ENCODE data around the gene INSL3. TPM values are rescaled to one million over a fixed set of nuclear protein-coding genes. Genes with fewer than 3 reads are reported as not detected.

INSL3 gene
- total and polyA plus RNA-seq, 2 donors (not counting 1 experiment from before 2014, with no cell fraction given) = not detected

GRCh38 chr19:17794412-17794730 is 26.9 kb downstream of the INSL3 start:
- Histone ChIP-seq H4K20me1 (ENCODE audit: control insufficient read depth, extremely low read depth, insufficient read depth, low read length) (no peaks in the 10 kb centered on the region), H3K9ac (ENCODE audit: insufficient read depth, low read length) (no peak overlapping the region), H3K4me3 (replicated peaks in 1 of 4; ENCODE audit: control extremely low read depth in 1 of 4, insufficient read depth in 1 of 4, low read depth in 3 of 4, low read length in 4 of 4) (no peak overlapping the region), H2AFZ (ENCODE audit: low read length) (no peak overlapping the region), H3K79me2 (ENCODE audit: control insufficient read depth, insufficient read depth, low read length) (no peaks in the 10 kb centered on the region), H3K36me3 (ENCODE audit: control insufficient read depth, insufficient read depth, low read length) (no peaks in the 10 kb centered on the region), H3K4me1 (ENCODE audit: control insufficient read depth, extremely low read depth, insufficient read depth, low read length) (no peaks in the 10 kb centered on the region), H3K27ac (ENCODE audit: insufficient read depth, low read length) (no peak overlapping the region), H3K4me2 (ENCODE audit: extremely low read depth, insufficient read depth, low read length) (no peak overlapping the region), H3K9me3 (ENCODE audit: control insufficient read depth, insufficient read depth, low read depth, low read length) (no peaks in the 10 kb centered on the region), H3K27me3 (ENCODE audit: control insufficient read depth, insufficient read depth, low read length) (peaks cover 20% of the 10 kb centered on the region)
- DNase-seq (ENCODE audit: low read depth in 2 of 2) = no peak
- no peak for TF ChIP-seq EZH2 (IDR thresholded peaks at IDR 0.05; ENCODE audit: low read length, missing control alignments)
- TF ChIP-seq CTCF (conservative IDR thresholded peaks at IDR 0.05 in 1 of 2, IDR thresholded peaks at IDR 0.05 in 1 of 2; ENCODE audit: low read depth in 1 of 2, low read length in 2 of 2) = no peak

- TF ChIP-seq CTCF (conservative IDR thresholded peaks at IDR 0.05 in 1 of 2, IDR thresholded peaks at IDR 0.05 in 1 of 2; ENCODE audit: low read depth in 1 of 2, low read length in 2 of 2) (no peak), EZH2 (IDR thresholded peaks at IDR 0.05; ENCODE audit: low read length, missing control alignments) (no peak)
- no peak overlapping the region for H3K27ac ChIP-seq (ENCODE audit: insufficient read depth, low read length)
- H3K4me1 ChIP-seq (ENCODE audit: control insufficient read depth, extremely low read depth, insufficient read depth, low read length) = no peaks in the 10 kb centered on the region
- no peak overlapping the region for H3K4me3 ChIP-seq (replicated peaks in 1 of 4; ENCODE audit: control extremely low read depth in 1 of 4, insufficient read depth in 1 of 4, low read depth in 3 of 4, low read length in 4 of 4)
- DNase-seq (ENCODE audit: low read depth in 2 of 2) = no peak
- H3K4me2 ChIP-seq (ENCODE audit: extremely low read depth, insufficient read depth, low read length) = no peak overlapping the region
- H4K20me1 ChIP-seq (ENCODE audit: control insufficient read depth, extremely low read depth, insufficient read depth, low read length) = no peaks in the 10 kb centered on the region
- no peak overlapping the region for H3K9ac ChIP-seq (ENCODE audit: insufficient read depth, low read length)
- no peaks in the 10 kb centered on the region for H3K9me3 ChIP-seq (ENCODE audit: control insufficient read depth, insufficient read depth, low read depth, low read length)
- peaks cover 15% of the 10 kb centered on the region for H3K27me3 ChIP-seq (ENCODE audit: control insufficient read depth, insufficient read depth, low read length)
- H2AFZ ChIP-seq (ENCODE audit: low read length) = no peak overlapping the region
- no peaks in the 10 kb centered on the region for H3K36me3 ChIP-seq (ENCODE audit: control insufficient read depth, insufficient read depth, low read length)
- H3K79me2 ChIP-seq (ENCODE audit: control insufficient read depth, insufficient read depth, low read length) = no peaks in the 10 kb centered on the region
These were observed 31.1 kb downstream of the INSL3 start for GRCh38 chr19:17790059-17790780.

- TF ChIP-seq CTCF (conservative IDR thresholded peaks at IDR 0.05 in 1 of 2, IDR thresholded peaks at IDR 0.05 in 1 of 2; ENCODE audit: low read depth in 1 of 2, low read length in 2 of 2) (no peak), EZH2 (IDR thresholded peaks at IDR 0.05; ENCODE audit: low read length, missing control alignments) (no peak)
- H3K4me3 ChIP-seq (replicated peaks in 1 of 4; ENCODE audit: control extremely low read depth in 1 of 4, insufficient read depth in 1 of 4, low read depth in 3 of 4, low read length in 4 of 4) = no peak overlapping the region
- no peaks in the 10 kb centered on the region for H3K79me2 ChIP-seq (ENCODE audit: control insufficient read depth, insufficient read depth, low read length)
- H2AFZ ChIP-seq (ENCODE audit: low read length) = no peak overlapping the region
- no peaks in the 10 kb centered on the region for H4K20me1 ChIP-seq (ENCODE audit: control insufficient read depth, extremely low read depth, insufficient read depth, low read length)
- DNase-seq (ENCODE audit: low read depth in 2 of 2) = no peak
- no peak overlapping the region for H3K4me2 ChIP-seq (ENCODE audit: extremely low read depth, insufficient read depth, low read length)
- H3K36me3 ChIP-seq (ENCODE audit: control insufficient read depth, insufficient read depth, low read length) = no peaks in the 10 kb centered on the region
- no peak overlapping the region for H3K9ac ChIP-seq (ENCODE audit: insufficient read depth, low read length)
- H3K9me3 ChIP-seq (ENCODE audit: control insufficient read depth, insufficient read depth, low read depth, low read length) = no peaks in the 10 kb centered on the region
- H3K4me1 ChIP-seq (ENCODE audit: control insufficient read depth, extremely low read depth, insufficient read depth, low read length) = no peaks in the 10 kb centered on the region
- peaks cover under 1% of the 10 kb centered on the region for H3K27me3 ChIP-seq (ENCODE audit: control insufficient read depth, insufficient read depth, low read length)
- no peak overlapping the region for H3K27ac ChIP-seq (ENCODE audit: insufficient read depth, low read length)
These were observed 32.7 kb downstream of the INSL3 start for GRCh38 chr19:17788632-17789031.
